RWPE2 (cell line): ENCODE measurements around the gene NOD2.
A peak's percentile ranks its signal among the peaks of the same experiment; 100 is the strongest.

Experiments used
- ATAC-seq: fragments of 200-7000 bp; cut with Tn5 transposase; 3 replicates; pipeline ENCODE4 v1.9.1; 2021; ENCODE audit warnings: low read depth
- DNase-seq: peaks from one replicate; pipeline ENCODE4 v3.0.0-alpha.2; 2020; ENCODE audit warnings: low spot score
- H3K27ac ChIP-seq: fragments of 450-650 bp; 2 replicates; pipeline ENCODE4 v1.5.1; 2017; ENCODE audit warnings: mild to moderate bottlenecking; ENCODE audit not compliant: poor library complexity, severe bottlenecking
- H3K27me3 ChIP-seq: fragments of 250-450 bp; sonication (Bioruptor Pico); 2 replicates; pipeline ENCODE4 v1.5.1; 2021; ENCODE audit warnings: mild to moderate bottlenecking, moderate library complexity; ENCODE audit not compliant: insufficient read depth, poor library complexity, severe bottlenecking
- H3K36me3 ChIP-seq: fragments of 250-450 bp; sonication (Bioruptor Pico); 2 replicates; pipeline ENCODE4 v1.5.1; 2020; ENCODE audit warnings: low read depth, mild to moderate bottlenecking, moderate library complexity
- H3K4me1 ChIP-seq: fragments of 250-450 bp; sonication (Bioruptor Pico); 2 replicates; pipeline ENCODE4 v1.5.1; 2021; ENCODE audit warnings: mild to moderate bottlenecking, moderate library complexity; ENCODE audit not compliant: insufficient read depth, poor library complexity, severe bottlenecking
- H3K4me3 ChIP-seq: fragments of 250-450 bp; sonication (Bioruptor Pico); 2 replicates; pipeline ENCODE4 v1.5.1; 2021; ENCODE audit warnings: mild to moderate bottlenecking, moderate library complexity; ENCODE audit not compliant: severe bottlenecking
- H3K9me3 ChIP-seq: fragments of 250-450 bp; sonication (Bioruptor Pico); 2 replicates; pipeline ENCODE4 v1.5.1; 2021; ENCODE audit warnings: mild to moderate bottlenecking, moderate library complexity; ENCODE audit not compliant: severe bottlenecking
- TF ChIP-seq, protein P1 (sequence below): fragments of 450-650 bp; IDR thresholded peaks from one replicate; pipeline ENCODE4 v1.5.1; 2017; ENCODE audit warnings: mild to moderate bottlenecking, moderate library complexity; ENCODE audit not compliant: poor library complexity, severe bottlenecking

The NOD2 gene

DNA sequence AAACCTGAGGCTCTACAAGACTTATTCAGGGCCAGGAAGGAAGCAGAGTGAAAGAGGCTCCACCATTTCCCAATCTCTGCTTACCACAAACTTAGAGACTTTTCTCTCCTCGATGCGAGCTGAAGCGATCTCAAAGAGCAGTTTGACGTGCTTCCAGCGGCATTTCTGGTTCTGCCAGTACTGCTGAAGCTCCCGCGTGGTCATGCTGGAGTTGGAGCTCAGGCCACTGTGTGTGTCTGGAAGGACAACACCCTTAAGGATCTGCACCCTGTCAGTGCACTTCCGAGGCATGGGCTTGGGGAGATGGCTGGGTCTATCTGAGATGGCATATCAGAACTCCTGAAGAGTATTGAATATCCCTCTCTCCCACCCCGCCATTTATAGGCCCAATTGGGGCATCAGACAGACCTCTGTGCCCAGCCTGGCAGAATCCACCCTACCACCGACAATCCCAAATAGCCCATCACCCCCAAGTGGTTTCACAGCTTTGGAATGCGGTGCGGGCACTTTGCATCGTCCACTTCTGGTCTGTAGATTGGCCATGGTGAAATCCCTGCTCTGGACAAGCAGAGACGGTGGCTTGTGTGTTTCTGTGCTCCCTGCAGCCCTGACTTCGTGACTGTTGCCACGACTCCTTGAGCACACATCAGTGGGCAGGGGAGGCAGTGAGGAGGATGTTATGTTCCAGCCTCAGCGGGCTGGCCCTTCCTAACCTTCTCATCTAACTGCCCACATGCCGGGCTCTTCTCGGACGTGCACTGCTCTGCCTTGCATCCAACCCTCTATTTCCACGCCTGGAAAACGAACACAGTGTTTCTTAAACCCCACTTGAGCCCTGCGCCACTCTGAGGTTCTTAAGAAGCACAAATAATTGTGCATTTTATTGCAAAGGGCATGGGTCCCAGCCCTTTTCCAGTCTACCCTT lies 17.5 kb upstream of the NOD2 start:
- TF ChIP-seq, protein P1, sequence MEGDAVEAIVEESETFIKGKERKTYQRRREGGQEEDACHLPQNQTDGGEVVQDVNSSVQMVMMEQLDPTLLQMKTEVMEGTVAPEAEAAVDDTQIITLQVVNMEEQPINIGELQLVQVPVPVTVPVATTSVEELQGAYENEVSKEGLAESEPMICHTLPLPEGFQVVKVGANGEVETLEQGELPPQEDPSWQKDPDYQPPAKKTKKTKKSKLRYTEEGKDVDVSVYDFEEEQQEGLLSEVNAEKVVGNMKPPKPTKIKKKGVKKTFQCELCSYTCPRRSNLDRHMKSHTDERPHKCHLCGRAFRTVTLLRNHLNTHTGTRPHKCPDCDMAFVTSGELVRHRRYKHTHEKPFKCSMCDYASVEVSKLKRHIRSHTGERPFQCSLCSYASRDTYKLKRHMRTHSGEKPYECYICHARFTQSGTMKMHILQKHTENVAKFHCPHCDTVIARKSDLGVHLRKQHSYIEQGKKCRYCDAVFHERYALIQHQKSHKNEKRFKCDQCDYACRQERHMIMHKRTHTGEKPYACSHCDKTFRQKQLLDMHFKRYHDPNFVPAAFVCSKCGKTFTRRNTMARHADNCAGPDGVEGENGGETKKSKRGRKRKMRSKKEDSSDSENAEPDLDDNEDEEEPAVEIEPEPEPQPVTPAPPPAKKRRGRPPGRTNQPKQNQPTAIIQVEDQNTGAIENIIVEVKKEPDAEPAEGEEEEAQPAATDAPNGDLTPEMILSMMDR: no peak
- Histone ChIP-seq H3K9me3 (peaks cover 7% of the 10 kb centered on the region), H3K36me3 (no peaks in the 10 kb centered on the region), H3K27me3 (no peaks in the 10 kb centered on the region), H3K4me3 (no peak overlapping the region), H3K27ac (no peak overlapping the region), H3K4me1 (no peaks in the 10 kb centered on the region)
- ATAC-seq (no peak), DNase-seq (no peak)

- TF ChIP-seq, protein P1: no peak
- no peaks in the 10 kb centered on the region for H3K27me3 ChIP-seq
- peaks cover 5% of the 10 kb centered on the region for H3K9me3 ChIP-seq
- no peak overlapping the region for H3K4me3 ChIP-seq
- ATAC-seq (peak; percentile 54), DNase-seq (no peak)
- H3K4me1 ChIP-seq: no peaks in the 10 kb centered on the region
- no peaks in the 10 kb centered on the region for H3K36me3 ChIP-seq
- H3K27ac ChIP-seq: no peak overlapping the region
Observed at GRCh38 chr16:50676684-50677225, 16.7 kb upstream of the NOD2 start.

DNA sequence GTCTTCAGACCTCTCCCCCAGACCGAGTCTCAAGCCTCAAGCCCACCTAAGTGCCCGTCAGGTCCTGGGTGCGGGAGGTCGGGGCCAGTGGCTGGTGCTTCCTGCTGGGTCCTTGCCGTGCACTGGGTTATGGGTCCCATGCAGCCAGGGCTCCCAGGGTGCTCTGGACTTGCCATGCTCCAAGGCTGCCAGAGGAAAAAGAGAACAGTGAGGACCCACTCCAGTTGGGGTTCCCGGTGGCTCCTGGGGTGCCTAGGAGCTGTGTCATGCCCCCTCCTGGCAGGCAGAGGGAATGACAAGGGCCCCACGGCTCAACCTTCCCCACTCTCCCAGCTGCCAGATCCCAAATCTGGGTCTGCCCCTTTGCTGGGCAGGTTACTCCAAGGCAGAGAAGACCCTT lies 16.1 kb upstream of the NOD2 start:
- DNase-seq: no peak
- ATAC-seq: no peak
- Histone ChIP-seq H3K27me3 (no peaks in the 10 kb centered on the region), H3K36me3 (no peaks in the 10 kb centered on the region), H3K9me3 (no peaks in the 10 kb centered on the region), H3K4me3 (no peak overlapping the region), H3K4me1 (no peaks in the 10 kb centered on the region), H3K27ac (no peak overlapping the region)
- TF ChIP-seq, protein P1: peak; percentile 32

DNA sequence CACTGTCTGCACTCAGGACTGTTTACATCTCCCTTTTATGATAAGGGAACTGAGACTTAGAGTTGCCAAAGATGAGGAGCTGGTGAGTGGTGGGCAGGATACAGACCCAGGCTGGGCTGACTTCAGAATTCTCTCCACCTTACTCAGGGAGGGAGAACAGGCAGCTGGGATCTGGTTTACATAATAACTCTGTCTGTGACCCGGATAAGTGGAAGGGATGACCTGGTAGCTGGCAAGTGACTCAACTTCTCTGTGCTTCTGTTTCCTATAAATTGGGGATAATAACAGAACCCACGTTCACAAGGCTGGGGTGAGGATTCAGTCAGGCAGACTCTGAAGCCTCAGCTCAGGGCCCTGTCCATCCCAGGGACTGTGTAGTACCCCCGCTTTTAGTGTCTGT lies 14.9 kb upstream of the NOD2 start:
- ATAC-seq (no peak), DNase-seq (no peak)
- Histone ChIP-seq H3K36me3 (no peaks in the 10 kb centered on the region), H3K4me1 (no peaks in the 10 kb centered on the region), H3K27ac (no peak overlapping the region), H3K27me3 (no peaks in the 10 kb centered on the region), H3K9me3 (no peaks in the 10 kb centered on the region), H3K4me3 (no peak overlapping the region)
- TF ChIP-seq, protein P1: no peak

- Histone ChIP-seq H3K27ac (no peak overlapping the region), H3K9me3 (no peaks in the 10 kb centered on the region), H3K27me3 (no peaks in the 10 kb centered on the region), H3K36me3 (no peaks in the 10 kb centered on the region), H3K4me1 (no peaks in the 10 kb centered on the region), H3K4me3 (no peak overlapping the region)
- TF ChIP-seq, protein P1: no peak
- ATAC-seq (no peak), DNase-seq (no peak)
Observed at GRCh38 chr16:50679266-50679665, 14.1 kb upstream of the NOD2 start.
